ENCODE data around the gene PAN3. TPM values are rescaled to one million over a fixed set of nuclear protein-coding genes. Genes with fewer than 3 reads are reported as not detected.

The PAN3 gene
- total RNA-seq (10 to 100 TPM; 24.1 to 30.5 TPM), polyA plus RNA-seq (ENCODE audit: insufficient read length in 6 of 6) (10 to 100 TPM; 52.7 to 63.2 (median 55.9) TPM)
- long read RNA-seq, donor 1, partial matches to known transcripts, result 11 of 11 reads
- long read RNA-seq, donor 1, other reads (novel, unspliced or antisense), result 0 of 11 reads
- long read RNA-seq, donor 2, partial matches to known transcripts, result 5 of 5 reads
- long read RNA-seq, donor 2, other reads (novel, unspliced or antisense), result 0 of 5 reads
- long read RNA-seq, donor 3, result 0 reads
- long read RNA-seq, donor 4, result 0 reads
- long read RNA-seq, donor 5, result 0 reads
- long read RNA-seq, donor 6, full-length matches to known transcripts, result 1 of 1 reads
- long read RNA-seq, donor 6, partial matches to known transcripts, result 0 of 1 reads
- long read RNA-seq, donor 6, other reads (novel, unspliced or antisense), result 0 of 1 reads
- long read RNA-seq, donor 7, result 0 reads
- long read RNA-seq, donor 8, partial matches to known transcripts, result 0 of 2 reads
- long read RNA-seq, donor 8, other reads (novel, unspliced or antisense), result 0 of 2 reads
- long read RNA-seq, donor 9, result 0 reads
- long read RNA-seq, donor 10, partial matches to known transcripts, result 0 of 1 reads
- long read RNA-seq, donor 10, other reads (novel, unspliced or antisense), result 1 of 1 reads
- long read RNA-seq, donor 11, result 0 reads
- long read RNA-seq, donor 12, result 0 reads

GRCh38 chr13:28138012-28138755 is at the start of gene PAN3:
TSS of gene PAN3 (plus strand) at chr13:28138545. CDS start at chr13:28138658, 113 bp downstream.
- Histone ChIP-seq H3K4me1 (peaks cover 14 to 42% of the 10 kb centered on the region in 2 donors), H3K27ac (peak within 1 kb of the TSS; percentile 97 to 98), H3K9me3 (no peaks in the 10 kb centered on the region), H3K27me3 (no peaks in the 10 kb centered on the region), H3K4me3 (peak within 1 kb of the TSS; percentile 95 to 96), H3K36me3 (no peaks in the 10 kb centered on the region)
- ATAC-seq, result peak; percentile 83
- DNase-seq, result peak; percentile 93 to 99 (median 95)
- intact Hi-C loops (cut with DNase I), result no loop called here
- no peak for TF ChIP-seq CTCF (IDR thresholded peaks at IDR 0.05)

- Histone ChIP-seq H3K36me3 (no peaks in the 10 kb centered on the region), H3K27me3 (peaks cover 0 to 5% of the 10 kb centered on the region in 2 donors), H3K4me3 (no peak overlapping the region), H3K9me3 (no peaks in the 10 kb centered on the region), H3K4me1 (no peaks in the 10 kb centered on the region), H3K27ac (no peak overlapping the region)
- TF ChIP-seq CTCF (IDR thresholded peaks at IDR 0.05), result no peak
- intact Hi-C loops (cut with DNase I), result no loop called here
- DNase-seq (no peak), ATAC-seq (no peak)
These were observed 49.3 kb upstream of the PAN3 start for GRCh38 chr13:28089065-28089464.

- intact Hi-C loops (cut with DNase I), result no loop called here
- Histone ChIP-seq H3K27ac (no peak overlapping the region), H3K9me3 (no peaks in the 10 kb centered on the region), H3K27me3 (peaks cover 2 to 36% of the 10 kb centered on the region in 2 donors), H3K4me1 (no peaks in the 10 kb centered on the region), H3K36me3 (no peaks in the 10 kb centered on the region), H3K4me3 (no peak overlapping the region)
- no peak for TF ChIP-seq CTCF (IDR thresholded peaks at IDR 0.05)
- no peak for ATAC-seq
- DNase-seq, result no peak
These were observed 45.9 kb upstream of the PAN3 start for GRCh38 chr13:28092431-28092830.

- H3K27ac ChIP-seq, result no peak overlapping the region
- peaks cover 17 to 50% of the 10 kb centered on the region in 2 donors for H3K27me3 ChIP-seq
- no peaks in the 10 kb centered on the region for H3K36me3 ChIP-seq
- H3K9me3 ChIP-seq, result no peaks in the 10 kb centered on the region
- H3K4me3 ChIP-seq, result no peak overlapping the region
- ATAC-seq (no peak), DNase-seq (no peak)
- no peak for TF ChIP-seq CTCF (IDR thresholded peaks at IDR 0.05)
- intact Hi-C loops (cut with DNase I), result no loop called here
- H3K4me1 ChIP-seq, result no peaks in the 10 kb centered on the region
These were observed 44.5 kb upstream of the PAN3 start for GRCh38 chr13:28093881-28094280.
